AML-193 (cell line): ENCODE data around the gene CCNI.

ENCODE experiments used
- DNase-seq, 2 experiments: peaks; one replicate each; lab custom pipeline; 2025; lab: John Stamatoyannopoulos, UW

The CCNI gene

DNA sequence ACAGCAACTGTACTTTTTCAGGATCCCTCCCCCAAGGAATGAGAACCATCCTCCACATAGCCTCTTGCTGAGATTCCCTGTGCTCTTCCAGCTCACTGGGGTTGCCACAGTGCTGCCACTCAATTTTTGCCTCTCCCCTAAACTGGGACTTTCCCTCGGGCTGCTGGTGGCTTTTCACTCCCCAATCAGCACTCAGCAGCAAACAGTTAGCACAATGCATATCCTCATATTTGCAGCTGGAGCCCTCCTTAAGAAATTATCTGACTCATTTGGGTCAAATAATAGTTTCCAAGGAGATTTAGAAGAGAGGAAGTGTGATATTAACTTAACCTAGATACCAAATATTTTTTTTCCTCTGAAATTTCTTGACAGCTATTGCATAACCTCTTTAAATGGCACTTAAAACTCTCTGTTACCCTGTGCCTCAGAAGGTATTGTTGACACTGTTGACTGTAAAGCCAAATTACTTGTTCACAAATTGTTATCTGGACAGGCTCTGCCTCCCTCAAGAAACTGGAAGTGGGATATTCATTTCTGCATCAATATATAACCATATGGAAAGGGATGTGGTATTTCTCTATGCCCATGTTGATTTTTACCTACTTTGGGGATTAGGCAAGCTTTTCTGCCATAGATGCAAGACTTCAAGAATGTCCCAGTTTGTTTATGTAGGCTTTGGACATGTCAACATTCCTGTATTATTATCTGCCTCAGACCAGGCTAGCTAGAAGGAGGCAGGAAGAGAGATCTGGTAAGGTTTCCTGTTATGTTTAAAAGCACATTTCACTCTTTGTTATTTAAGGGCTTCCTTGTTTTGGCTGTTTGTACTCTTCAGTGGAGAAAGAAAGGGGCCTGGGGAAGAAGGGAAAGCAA, 68.2 kb downstream of the CCNI start:
- peak; percentile 19 to 38 for DNase-seq

- DNase-seq = no peak
These were observed 68.9 kb downstream of the CCNI start for GRCh38 chr4:77006753-77007353.

DNA sequence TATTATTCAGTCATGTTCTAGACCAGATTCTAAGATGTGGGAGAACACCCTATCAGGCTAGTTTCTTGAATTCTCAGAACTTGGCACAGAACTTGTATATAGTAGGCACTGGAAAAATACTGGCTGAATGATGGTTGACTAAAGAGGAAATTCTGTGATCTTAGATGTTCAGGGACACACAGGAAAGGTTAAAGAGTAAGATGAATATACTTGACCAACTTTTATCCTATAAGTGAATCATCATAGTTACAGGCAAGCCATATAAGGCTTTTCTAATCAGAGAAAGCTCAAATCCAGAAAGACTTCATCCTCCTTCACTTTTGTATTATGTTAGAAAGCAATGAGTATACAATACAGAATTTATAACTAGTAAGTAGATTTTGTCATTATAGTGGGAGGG, 72.4 kb downstream of the CCNI start:
- no peak for DNase-seq

- DNase-seq = no peak
These were observed 73.3 kb downstream of the CCNI start for GRCh38 chr4:77002321-77003107.

DNA sequence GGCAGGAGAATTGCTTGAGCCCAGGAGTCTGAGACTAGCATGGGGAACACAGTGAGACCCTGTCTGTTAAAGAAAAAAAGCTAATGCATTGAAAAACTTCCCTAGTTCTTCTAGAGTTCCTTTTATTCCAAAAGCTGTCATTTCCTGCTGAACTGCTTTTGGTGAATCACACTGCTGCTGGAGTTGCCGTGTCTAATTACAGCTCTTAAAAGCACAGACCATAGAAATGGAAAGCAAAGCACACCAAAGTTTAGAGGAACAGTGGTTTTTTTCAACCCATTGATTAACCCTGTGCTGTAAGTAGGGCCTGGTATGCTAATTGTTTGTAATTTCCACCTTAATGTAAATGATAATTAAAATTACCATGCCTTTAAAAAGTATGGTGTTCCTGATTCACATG, 73.9 kb downstream of the CCNI start:
- no peak for DNase-seq

GRCh38 chr4:76998251-76998901, 77.4 kb downstream of the CCNI start:
- DNase-seq = no peak

- DNase-seq = no peak
These were observed 78.3 kb downstream of the CCNI start for GRCh38 chr4:76997532-76997931.
